Astrocyte (in vitro differentiated cells and primary cell): ENCODE data around the gene RSPH1. TPM values are rescaled to one million over a fixed set of nuclear protein-coding genes. Genes with fewer than 3 reads are reported as not detected.
"Not testable (repeated sequence)": the region's sequence is repeated elsewhere in the genome, so short reads cannot be mapped to it uniquely, and the experiment has no call there.

ENCODE experiments used
- DNase-seq: peaks from one replicate; pipeline ENCODE4 v3.0.0-alpha.2; 2010; ENCODE audit warnings: low read depth
- FAIRE-seq: peaks from 2 replicates; lab custom pipeline; 2011; peaks lifted over from hg19 to GRCh38; lab: Jason Lieb, UNC
- H2AFZ ChIP-seq: 2 replicates; pipeline ENCODE4 v1.6.0; 2012; ENCODE audit warnings: low read depth, low read length, inconsistent platforms
- H3K27ac ChIP-seq: 2 replicates; pipeline ENCODE4 v1.5.1; 2011; ENCODE audit warnings: low read depth, low read length, inconsistent platforms
- H3K27me3 ChIP-seq: 2 replicates; pipeline ENCODE4 v1.6.0; 2011; ENCODE audit warnings: low read length, inconsistent platforms; ENCODE audit not compliant: insufficient read depth
- H3K36me3 ChIP-seq: 2 replicates; pipeline ENCODE4 v1.5.1; 2011; ENCODE audit warnings: low read length, inconsistent platforms; ENCODE audit not compliant: insufficient read depth
- H3K4me1 ChIP-seq: 2 replicates; pipeline ENCODE4 v1.5.1; 2011; ENCODE audit warnings: low read length, inconsistent platforms; ENCODE audit not compliant: insufficient read depth
- H3K4me2 ChIP-seq: 2 replicates; pipeline ENCODE4 v1.6.0; 2012; ENCODE audit warnings: low read length, inconsistent platforms
- H3K4me3 ChIP-seq: 2 replicates; pipeline ENCODE4 v1.5.1; 2011; ENCODE audit warnings: low read depth, mild to moderate bottlenecking, low read length, inconsistent platforms; ENCODE audit not compliant: insufficient read depth
- H3K79me2 ChIP-seq: 2 replicates; pipeline ENCODE4 v1.6.0; 2012; ENCODE audit warnings: mild to moderate bottlenecking, low read length, inconsistent platforms; ENCODE audit not compliant: insufficient read depth
- H3K9ac ChIP-seq: 2 replicates; pipeline ENCODE4 v1.6.0; 2012; ENCODE audit warnings: mild to moderate bottlenecking, low read length, inconsistent platforms
- H3K9me3 ChIP-seq: 2 replicates; pipeline ENCODE4 v1.5.1; 2012; ENCODE audit warnings: low read depth, mild to moderate bottlenecking, low read length, inconsistent platforms; ENCODE audit not compliant: insufficient read depth
- H4K20me1 ChIP-seq: 2 replicates; pipeline ENCODE4 v1.6.0; 2012; ENCODE audit warnings: low read length, inconsistent platforms; ENCODE audit not compliant: insufficient read depth
- H3K27ac Mint-ChIP-seq: one replicate; pipeline ENCODE4 v1.8.0; 2021; ENCODE audit warnings: mild to moderate bottlenecking, mixed read lengths; ENCODE audit not compliant: unreplicated experiment
- H3K27me3 Mint-ChIP-seq: one replicate; pipeline ENCODE4 v1.8.0; 2021; ENCODE audit warnings: low read depth, mixed read lengths; ENCODE audit not compliant: unreplicated experiment
- H3K36me3 Mint-ChIP-seq: one replicate; pipeline ENCODE4 v1.8.0; 2021; ENCODE audit warnings: low read depth, mixed read lengths; ENCODE audit not compliant: unreplicated experiment
- H3K4me1 Mint-ChIP-seq: one replicate; pipeline ENCODE4 v1.8.0; 2021; ENCODE audit warnings: low read depth, mixed read lengths; ENCODE audit not compliant: unreplicated experiment
- H3K4me3 Mint-ChIP-seq: one replicate; pipeline ENCODE4 v1.8.0; 2021; ENCODE audit warnings: mild to moderate bottlenecking, moderate library complexity, mixed read lengths; ENCODE audit not compliant: unreplicated experiment
- H3K9me3 Mint-ChIP-seq: one replicate; pipeline ENCODE4 v1.8.0; 2021; ENCODE audit warnings: mild to moderate bottlenecking, mixed read lengths; ENCODE audit not compliant: unreplicated experiment
- CTCF ChIP-seq: IDR thresholded peaks from 2 replicates; pipeline ENCODE4 v1.5.1; 2011; ENCODE audit warnings: low read depth, mild to moderate bottlenecking, inconsistent platforms, low read length, moderate library complexity; ENCODE audit not compliant: insufficient read depth
- EZH2 ChIP-seq: IDR thresholded peaks from 2 replicates; pipeline ENCODE4 v1.6.1; 2012; ENCODE audit warnings: mild to moderate bottlenecking, low read length, inconsistent platforms; ENCODE audit not compliant: insufficient read depth
- total RNA-seq: library from RNA; stranded (reverse); gene quantifications from 2 replicates; pipeline ENCODE4 v1.2.1, GENCODE V29; 2021

Gene RSPH1
- total RNA-seq, 1 donor from 2014 or later: 0.43 TPM

- no peak overlapping the region for H3K27ac ChIP-seq
- DNase-seq (no peak), FAIRE-seq (no peak)
- Mint-ChIP-seq H3K4me1 (peaks cover 24% of the 10 kb centered on the region), H3K4me3 (no peak overlapping the region), H3K36me3 (no peaks in the 10 kb centered on the region), H3K27me3 (peaks cover 10% of the 10 kb centered on the region), H3K9me3 (no peaks in the 10 kb centered on the region), H3K27ac (no peak overlapping the region)
- no peaks in the 10 kb centered on the region for H4K20me1 ChIP-seq
- H3K4me3 ChIP-seq: no peak overlapping the region
- no peaks in the 10 kb centered on the region for H3K9me3 ChIP-seq
- no peak overlapping the region for H3K9ac ChIP-seq
- H3K27me3 ChIP-seq: peaks cover 2% of the 10 kb centered on the region
- H3K79me2 ChIP-seq: no peaks in the 10 kb centered on the region
- H2AFZ ChIP-seq: no peak overlapping the region
- peaks cover 5% of the 10 kb centered on the region for H3K4me1 ChIP-seq
- TF ChIP-seq EZH2: no peak
- TF ChIP-seq CTCF: no peak
- H3K4me2 ChIP-seq: no peak overlapping the region
- no peaks in the 10 kb centered on the region for H3K36me3 ChIP-seq
Measured at GRCh38 chr21:42471716-42472330, 24.2 kb downstream of the RSPH1 start.

- peaks cover 25% of the 10 kb centered on the region for H3K4me1 Mint-ChIP-seq
- DNase-seq: no peak
- Histone ChIP-seq H3K9me3 (no peaks in the 10 kb centered on the region), H3K79me2 (no peaks in the 10 kb centered on the region), H2AFZ (no peak overlapping the region), H3K36me3 (no peaks in the 10 kb centered on the region), H3K4me1 (peaks cover 5% of the 10 kb centered on the region), H3K27me3 (peaks cover 2% of the 10 kb centered on the region), H3K4me2 (no peak overlapping the region), H3K27ac (no peak overlapping the region), H3K4me3 (no peak overlapping the region), H3K9ac (no peak overlapping the region), H4K20me1 (no peaks in the 10 kb centered on the region)
- no peak for FAIRE-seq
- H3K36me3 Mint-ChIP-seq: no peaks in the 10 kb centered on the region
- peaks cover 10% of the 10 kb centered on the region for H3K27me3 Mint-ChIP-seq
- no peaks in the 10 kb centered on the region for H3K9me3 Mint-ChIP-seq
- TF ChIP-seq CTCF (no peak), EZH2 (no peak)
- no peak overlapping the region for H3K4me3 Mint-ChIP-seq
- no peak overlapping the region for H3K27ac Mint-ChIP-seq
Measured at GRCh38 chr21:42471206-42471605, 24.8 kb downstream of the RSPH1 start.

DNA sequence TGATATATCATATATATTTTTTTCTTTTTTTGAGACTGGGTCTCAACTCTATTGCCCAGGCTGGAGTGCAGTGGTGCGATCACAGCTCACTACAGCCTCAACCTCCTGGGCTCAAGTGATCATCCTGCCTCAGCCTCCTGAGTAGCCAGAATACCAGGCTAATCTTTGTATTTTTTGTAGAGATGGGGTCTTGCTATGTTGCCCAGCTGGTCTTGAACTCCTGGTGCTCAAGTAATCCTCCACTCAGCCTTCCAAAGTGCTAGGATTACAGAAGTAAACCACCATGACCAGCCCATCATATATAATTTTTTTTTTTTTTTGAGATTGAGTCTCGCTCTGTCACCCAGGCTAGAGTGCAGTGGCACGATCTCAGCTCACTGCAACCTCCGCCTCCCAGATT is 26.3 kb downstream of the RSPH1 start:
- not testable (repeated sequence) for H3K9me3 Mint-ChIP-seq, H3K4me3 ChIP-seq, H3K27ac ChIP-seq, H4K20me1 ChIP-seq, H3K27me3 ChIP-seq, H3K36me3 Mint-ChIP-seq, DNase-seq, H3K4me1 ChIP-seq, H3K4me2 ChIP-seq, H3K9ac ChIP-seq, H3K27ac Mint-ChIP-seq, H3K9me3 ChIP-seq, H3K36me3 ChIP-seq, H2AFZ ChIP-seq, H3K27me3 Mint-ChIP-seq, H3K79me2 ChIP-seq, FAIRE-seq, H3K4me3 Mint-ChIP-seq
- H3K4me1 Mint-ChIP-seq: peaks cover 24% of the 10 kb centered on the region
